Left renal cortex interstitium (tissue), 4 donors: Measurements from ENCODE around the gene ARHGAP15. TPM values are rescaled to one million over a fixed set of nuclear protein-coding genes. Genes with fewer than 3 reads are reported as not detected.

Experiments used
- DNase-seq, 4 donors: peaks; one replicate each; pipeline ENCODE4 v3.0.0-alpha.2; 2013; ENCODE audit warnings: low read depth in 4 of 4, low spot score in 2 of 4, missing footprints in 1 of 4
- polyA plus RNA-seq, 4 donors: library from polyadenylated mRNA; unstranded; fragments of 120-200 nt; gene quantifications; one replicate each; pipeline ENCODE4 v1.2.1, GENCODE V29; 2013; ENCODE audit not compliant: insufficient read length in 4 of 4

The ARHGAP15 gene
- polyA plus RNA-seq, 4 donors = 2.9 to 9.9 (median 3.4) TPM

GRCh38 chr2:143730155-143730952, 601.1 kb downstream of the ARHGAP15 start:
- DNase-seq = no peak

GRCh38 chr2:143730953-143731260, 601.7 kb downstream of the ARHGAP15 start:
- DNase-seq = no peak

- no peak for DNase-seq
Measured at GRCh38 chr2:143732076-143732475, 602.9 kb downstream of the ARHGAP15 start.

DNA sequence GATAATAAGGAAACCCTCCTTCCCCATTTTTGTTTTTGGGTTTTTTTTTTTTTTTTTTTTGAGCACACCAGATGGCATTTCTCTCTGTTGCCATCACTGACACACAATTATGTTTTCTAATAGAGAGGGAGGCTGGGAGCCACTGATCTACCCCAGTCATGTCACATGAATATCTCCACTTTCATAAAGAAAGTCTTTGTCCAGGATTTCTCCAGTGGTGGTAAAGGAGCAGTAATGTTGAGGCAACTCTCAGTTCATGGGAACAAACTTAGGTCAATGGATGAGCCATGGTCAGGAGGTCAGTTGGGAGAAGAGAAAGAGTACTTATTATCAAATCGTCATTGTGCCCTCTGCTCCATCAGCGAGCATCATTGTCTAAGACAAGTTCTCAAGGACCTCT, 603.7 kb downstream of the ARHGAP15 start:
- DNase-seq = no peak

- DNase-seq = no peak
Measured at GRCh38 chr2:143734507-143734906, 605.3 kb downstream of the ARHGAP15 start.

DNA sequence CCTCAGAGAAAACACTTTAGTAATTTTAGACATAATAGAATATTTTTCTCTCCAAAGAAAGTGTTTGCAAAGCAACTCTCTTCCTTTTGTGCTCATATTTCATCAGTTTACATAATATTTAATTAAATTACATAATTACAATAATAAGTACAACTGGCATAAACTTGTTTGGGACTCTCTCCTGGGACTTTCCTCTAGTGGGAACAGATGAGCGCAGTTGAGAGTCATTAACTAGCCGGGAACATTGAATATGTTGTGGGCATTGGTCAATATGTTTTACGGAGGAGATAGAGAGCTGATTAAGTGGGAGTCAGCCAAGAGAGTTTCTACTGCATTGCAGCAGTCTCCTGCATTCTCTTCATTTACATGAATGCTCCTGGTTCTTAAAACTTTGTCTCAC, 607.7 kb downstream of the ARHGAP15 start:
- DNase-seq = no peak

GRCh38 chr2:143740431-143740830, 611.2 kb downstream of the ARHGAP15 start:
- DNase-seq = no peak

GRCh38 chr2:143741205-143741604, 612.0 kb downstream of the ARHGAP15 start:
- DNase-seq = no peak

GRCh38 chr2:143742581-143742980, 613.4 kb downstream of the ARHGAP15 start:
- DNase-seq = no peak

GRCh38 chr2:143744114-143744513, 614.9 kb downstream of the ARHGAP15 start:
- no peak for DNase-seq

DNA sequence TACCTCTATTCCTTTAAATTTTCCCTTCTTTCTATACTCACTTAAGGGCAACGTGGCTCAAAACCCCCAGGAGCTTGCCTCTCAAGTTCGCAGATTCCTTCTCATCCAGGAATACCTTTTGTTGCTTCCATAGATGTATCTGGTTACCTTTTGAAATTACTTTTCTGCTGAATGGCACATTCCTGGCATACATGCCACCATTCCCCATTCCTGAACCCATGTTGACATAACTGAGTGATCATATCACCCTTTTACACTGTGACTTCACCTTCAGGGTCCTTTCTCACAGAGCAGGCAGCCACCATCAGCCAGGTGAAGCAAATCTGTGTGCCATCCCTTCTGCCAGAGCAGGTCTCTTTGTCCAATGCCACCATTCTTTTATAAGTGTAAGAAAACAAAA, 615.8 kb downstream of the ARHGAP15 start:
- DNase-seq = no peak

DNA sequence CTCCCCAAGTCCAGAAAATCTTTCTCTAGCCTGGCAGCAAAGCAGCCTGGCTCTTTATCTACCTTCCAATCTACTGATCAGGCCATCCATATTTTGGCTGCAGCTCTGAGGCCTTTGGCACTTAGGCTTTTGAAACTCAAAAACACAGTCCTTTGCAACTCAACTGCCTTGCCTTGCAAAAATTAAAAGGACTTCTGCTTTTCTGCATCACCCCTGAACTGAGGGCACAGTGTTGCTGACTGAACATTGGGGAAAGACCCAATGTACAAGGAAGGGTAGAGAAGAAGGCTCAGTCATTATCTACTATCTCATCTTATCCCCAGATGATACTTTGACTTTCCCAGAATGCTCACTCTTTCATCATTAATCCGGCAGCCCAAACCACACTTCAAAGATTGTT, 625.5 kb downstream of the ARHGAP15 start:
- DNase-seq = no peak

DNA sequence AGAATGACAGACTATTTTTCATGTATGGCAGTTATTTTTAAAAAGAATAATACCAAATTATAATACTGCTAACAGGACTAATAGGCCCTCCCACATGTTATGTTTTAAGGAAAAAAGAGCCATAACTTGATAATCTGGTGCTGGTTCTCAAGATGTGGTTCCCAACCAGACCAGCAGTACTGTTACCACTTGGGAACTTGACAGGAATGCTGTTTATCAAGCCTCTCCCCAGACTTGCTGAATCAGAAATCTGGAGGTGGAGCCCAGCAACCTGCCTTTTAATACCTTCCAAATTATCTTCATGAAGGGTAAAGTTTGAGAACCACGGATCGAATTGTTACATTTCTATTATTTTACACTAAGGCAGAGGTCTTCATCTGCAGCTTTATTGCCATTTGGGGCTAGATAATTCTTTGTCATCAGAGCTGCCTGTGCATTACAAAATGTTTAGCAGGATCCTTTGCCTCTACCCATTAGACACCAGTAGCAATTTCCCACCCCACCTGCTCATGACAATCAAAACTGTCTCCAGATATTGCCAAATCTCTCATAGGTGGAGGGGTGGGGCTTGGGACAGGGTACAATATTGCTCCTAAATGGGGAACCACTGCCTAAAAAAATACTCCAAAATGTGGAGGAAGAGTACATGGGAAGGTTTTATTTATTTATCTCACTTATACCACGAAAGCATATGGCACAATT, 629.6 kb downstream of the ARHGAP15 start:
- no peak for DNase-seq

GRCh38 chr2:143759455-143759854, 630.2 kb downstream of the ARHGAP15 start:
- DNase-seq = no peak

DNA sequence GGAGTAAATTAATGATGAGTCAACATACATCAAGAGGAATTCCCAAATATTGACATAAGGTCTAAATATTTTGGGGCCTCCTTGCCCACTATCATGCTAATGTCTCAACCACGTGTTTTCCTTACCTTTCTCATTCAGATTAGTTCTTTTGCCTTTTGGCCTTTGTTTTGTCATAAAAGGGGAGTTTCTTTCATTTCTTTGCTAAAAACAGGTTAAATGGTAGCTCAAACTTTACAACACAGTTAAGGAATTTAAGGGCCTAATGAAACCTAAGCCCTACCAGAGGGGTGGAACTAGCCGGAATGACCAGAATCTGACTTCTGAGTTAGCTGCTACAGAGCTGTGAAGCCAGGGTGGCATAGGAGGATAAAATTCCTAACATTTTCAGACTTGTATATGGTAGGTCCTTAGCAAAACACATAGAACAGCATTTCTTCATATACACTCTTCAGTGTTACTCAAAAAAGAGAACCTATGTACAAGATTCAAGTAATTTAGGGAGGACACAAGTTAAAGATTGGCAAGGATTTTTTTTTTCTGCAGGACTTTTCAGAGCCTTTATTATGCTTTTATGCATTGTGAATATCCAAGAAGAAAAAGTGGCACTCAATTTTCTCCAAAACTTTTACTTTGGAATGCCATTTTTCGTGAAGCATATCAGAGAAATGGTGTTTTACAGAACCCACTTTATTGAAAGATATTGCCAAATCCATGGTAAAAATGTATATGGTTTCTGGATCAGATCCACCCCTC, 633.1 kb downstream of the ARHGAP15 start:
- DNase-seq = no peak

DNA sequence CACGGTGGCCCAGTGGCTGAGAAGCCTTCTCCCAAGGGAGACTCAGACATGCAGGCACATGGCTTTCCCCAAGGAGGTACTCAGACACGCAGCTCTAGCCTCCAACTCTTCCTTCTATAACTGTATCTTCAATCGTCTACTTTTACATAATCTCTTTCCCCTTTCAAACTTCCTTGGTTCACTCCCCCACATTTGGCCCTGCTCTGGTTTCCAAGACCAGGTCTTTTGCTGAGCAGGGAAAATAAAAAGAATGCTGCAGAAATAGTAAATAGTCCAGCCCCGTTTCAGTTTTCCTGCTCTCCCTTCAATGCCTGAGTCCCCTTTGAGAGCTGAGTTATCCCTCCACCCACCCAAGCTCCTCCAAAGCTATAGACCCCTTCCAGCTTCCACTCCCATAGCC, 635.0 kb downstream of the ARHGAP15 start:
- DNase-seq = no peak

DNA sequence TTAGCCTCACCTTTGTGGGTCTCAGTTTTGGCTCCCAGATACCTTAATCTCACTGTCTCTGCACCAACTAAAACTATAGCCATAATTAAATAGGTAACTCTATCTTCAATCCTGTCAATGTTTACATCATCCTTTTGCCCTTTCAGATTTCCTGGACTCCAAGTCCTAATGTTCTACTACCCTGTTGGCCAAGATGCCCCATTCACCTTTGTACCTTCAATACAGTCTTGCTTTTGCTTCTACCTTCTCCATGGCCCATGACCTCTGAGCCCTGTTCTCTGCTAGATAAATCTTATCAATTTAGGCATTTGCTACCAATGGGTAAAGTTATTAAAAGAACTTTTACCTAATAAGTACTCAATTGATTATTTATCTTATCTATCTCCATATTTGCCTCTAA, 635.5 kb downstream of the ARHGAP15 start:
- no peak for DNase-seq

- no peak for DNase-seq
Measured at GRCh38 chr2:143768991-143769390, 639.8 kb downstream of the ARHGAP15 start.

DNA sequence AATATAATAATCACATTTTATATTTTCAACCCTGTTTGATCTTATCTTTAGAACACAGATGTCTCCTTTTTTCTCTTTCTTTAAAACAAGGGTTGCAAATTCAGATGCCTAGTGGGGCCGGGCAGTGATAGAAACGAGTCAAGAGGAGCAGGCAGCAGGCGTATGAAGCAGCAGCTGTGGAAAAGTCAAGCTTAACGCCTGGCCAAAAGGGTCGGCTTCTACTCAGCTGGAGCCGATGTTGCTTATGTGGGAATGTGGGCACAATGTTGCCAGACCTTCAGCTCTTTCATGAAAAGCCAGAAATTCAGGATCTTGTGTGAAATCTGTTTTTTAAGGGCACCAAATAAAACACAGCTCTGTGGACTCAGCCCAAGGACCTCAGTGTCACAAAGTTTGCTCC, 642.7 kb downstream of the ARHGAP15 start:
- DNase-seq = no peak

DNA sequence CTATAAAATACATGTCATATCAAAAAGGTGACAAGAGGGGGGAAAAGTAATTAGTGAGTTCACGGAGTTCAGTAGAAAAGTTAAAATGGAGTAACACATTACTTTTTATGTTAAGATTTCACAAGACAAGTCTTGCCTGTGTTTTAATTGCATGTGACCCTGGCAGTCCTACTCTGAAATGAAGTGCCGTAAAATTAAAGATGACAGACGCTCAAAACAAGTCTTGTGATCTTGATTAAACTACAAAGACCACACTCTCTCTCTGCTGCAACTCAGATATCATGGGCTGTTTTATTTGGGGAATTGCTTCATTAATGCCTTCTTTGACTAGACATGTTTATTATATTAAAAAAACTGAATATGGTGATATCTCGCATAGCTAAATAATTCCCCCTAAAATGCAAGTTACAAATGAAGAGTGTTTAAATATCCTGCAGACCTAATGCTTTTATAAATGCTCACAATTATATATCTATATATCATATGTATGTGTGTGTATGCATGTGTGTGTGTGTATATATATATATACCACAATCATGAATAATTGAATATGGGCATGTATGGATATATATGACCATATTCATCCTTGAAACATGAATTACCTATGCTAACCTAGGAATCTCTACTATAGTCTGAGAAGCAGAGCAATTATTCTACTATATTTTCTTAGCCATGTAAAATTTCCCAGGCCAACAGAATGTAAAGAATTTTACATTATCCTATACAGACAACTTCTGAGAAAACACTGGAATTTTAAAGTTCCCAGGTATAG, 647.5 kb downstream of the ARHGAP15 start:
- DNase-seq = no peak

DNA sequence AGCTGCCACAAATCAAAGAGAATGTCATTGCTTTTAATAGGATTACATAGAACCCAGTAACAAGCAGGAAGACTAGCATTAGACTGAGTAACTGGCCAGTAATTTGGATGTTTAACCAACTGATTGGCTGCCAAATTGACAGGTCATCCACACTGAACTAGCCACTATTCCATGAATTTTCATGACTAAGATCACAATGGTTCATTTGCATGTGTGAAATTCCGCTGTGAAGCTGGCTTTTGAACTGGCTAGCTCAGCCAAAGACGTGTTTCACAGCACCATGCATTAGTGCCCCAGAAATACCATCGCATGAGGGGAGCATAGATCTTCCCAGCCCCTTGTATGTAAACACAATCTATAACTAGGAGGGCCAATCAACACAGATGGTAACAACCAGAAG, 649.8 kb downstream of the ARHGAP15 start:
- no peak for DNase-seq
